K562 (cell line): ENCODE results near the gene ZDHHC18. TPM values are rescaled to one million over a fixed set of nuclear protein-coding genes. Genes with fewer than 3 reads are reported as not detected.

Experiments
- AFF1 ChIP-seq, 2 experiments: fragments of 450-650 bp; IDR thresholded peaks; 2 replicates each; pipeline ENCODE4 v1.6.1; 2018; ENCODE audit warnings: mild to moderate bottlenecking in 2 of 2, low read depth in 1 of 2; ENCODE audit not compliant: partially characterized antibody in 2 of 2
- CBX3 ChIP-seq, 2 experiments: IDR thresholded peaks; 1 replicate in 1 of 2; 2 replicates in 1 of 2; pipeline ENCODE4 v1.6.1; 2012; ENCODE audit warnings: inconsistent platforms in 2 of 2, low read length in 2 of 2, borderline replicate concordance in 1 of 2, control low read depth in 1 of 2
- CHD2 ChIP-seq: IDR thresholded peaks from 2 replicates; pipeline ENCODE4 v1.6.1; 2011; ENCODE audit warnings: low read depth, low read length
- EP300 ChIP-seq: IDR thresholded peaks from 2 replicates; pipeline ENCODE4 v1.6.1; 2012; ENCODE audit warnings: low read length, improper control_type of control experiment
- JUND ChIP-seq, 2 experiments: IDR thresholded peaks; 2 replicates in 1 of 2; 3 replicates in 1 of 2; pipeline ENCODE4 v1.6.1; 2011; ENCODE audit warnings: borderline replicate concordance in 2 of 2, low read depth in 2 of 2, low read length in 2 of 2, improper control_type of control experiment in 1 of 2, missing biosample characterization in 1 of 2, missing genetic modification characterization in 1 of 2, missing genetic modification reagents in 1 of 2
- KLF16 ChIP-seq: IDR thresholded peaks from 2 replicates; pipeline ENCODE4 v1.6.1; 2016; ENCODE audit warnings: antibody characterized with exemption
- MITF ChIP-seq: IDR thresholded peaks from 2 replicates; pipeline ENCODE4 v1.6.1; 2014; ENCODE audit warnings: antibody characterized with exemption
- MXI1 ChIP-seq: IDR thresholded peaks from 2 replicates; pipeline ENCODE4 v1.6.1; 2011; ENCODE audit warnings: low read depth, mild to moderate bottlenecking, improper control_type of control experiment, low read length
- NBN ChIP-seq: fragments of 450-650 bp; IDR thresholded peaks from 2 replicates; pipeline ENCODE4 v1.6.1; 2016; ENCODE audit warnings: low read depth, mild to moderate bottlenecking
- RBBP5 ChIP-seq: fragments of 200-600 bp; sonication (generic); IDR thresholded peaks from 2 replicates; pipeline ENCODE4 v1.6.1; 2012; ENCODE audit warnings: borderline replicate concordance, mild to moderate bottlenecking, low read length, control low read depth, inconsistent platforms; ENCODE audit not compliant: insufficient read depth, poor library complexity, severe bottlenecking
- SNAPC5 ChIP-seq: fragments of 250-450 bp; sonication (Bioruptor Pico); IDR thresholded peaks from 2 replicates; pipeline ENCODE4 v1.8.0; 2021; ENCODE audit warnings: moderate library complexity, mild to moderate bottlenecking, inconsistent platforms
- ZNF12 ChIP-seq: sonication (generic); formaldehyde crosslinking; IDR thresholded peaks from 2 replicates; pipeline ENCODE4 v1.4.0; 2020; ENCODE audit warnings: mild to moderate bottlenecking, missing genetic modification reagents
- ZNF133 ChIP-seq: fragments of 250-450 bp; sonication (Bioruptor Pico); IDR thresholded peaks from 2 replicates; pipeline ENCODE4 v1.4.0; 2020; ENCODE audit warnings: mild to moderate bottlenecking
- polyA plus RNA-seq, 8 experiments: library from polyadenylated mRNA; depleted of rRNA in 4 of 8; stranded (reverse) in 5 of 8; unstranded in 3 of 8; fragments of >200 nt; fragmentation: Nextera tagmentation in 2 of 8; fragmentation: Illumina TruSeq in 1 of 8; extraction: Ambion mirVana in 2 of 8; extraction: Trizol in 1 of 8; gene quantifications; 2 replicates each; pipeline versions ENCODE4 v1.2.1 to v1.2.3, GENCODE V29; 2011 to 2014; ENCODE audit warnings: inconsistent platforms in 1 of 8, missing spikeins in 1 of 8
- total RNA-seq, 7 experiments: library from RNA; depleted of rRNA in 6 of 7; stranded (reverse); fragments of >200 nt in 6 of 7; fragmentation: Illumina TruSeq in 2 of 7; extraction: Trizol in 2 of 7; gene quantifications; 2 replicates each; pipeline versions ENCODE4 v1.2.1 to v1.2.3, GENCODE V29; 2011 to 2021; ENCODE audit warnings: low replicate concordance in 1 of 7

The ZDHHC18 gene
- total and polyA plus RNA-seq, 9 of the 15 experiments (the other 6 are each of a cell fraction or from before 2014, with no cell fraction given) = 0.42 to 35.6 (median 15.8) TPM

- TF ChIP-seq RBBP5 (peak; percentile 13), ZNF133 (CRISPR knock-in tag) (no peak), EP300 (peak; percentile 58), KLF16 (no peak), SNAPC5 (CRISPR knock-in tag) (no peak), ZNF12 (CRISPR knock-in tag) (no peak), MITF (no peak), NBN (peak; percentile 71), CBX3 (IDR thresholded peaks at IDR 0.05; ENCODE audit: borderline replicate concordance in 1 of 2, low read length in 2 of 2) (no peak), AFF1 (IDR thresholded peaks at IDR 0.05; ENCODE audit: low read depth in 1 of 2, partially characterized antibody in 2 of 2) (peak in 1 of 2 experiments; percentile 53), CHD2 (no peak), MXI1 (no peak), JUND (IDR thresholded peaks at IDR 0.05; ENCODE audit: borderline replicate concordance, low read depth, low read length) (0 out of 2 replicates have a peak, but pooled peaks have one; percentile 58), JUND (tag; IDR thresholded peaks at IDR 0.05; ENCODE audit: borderline replicate concordance, low read depth, low read length) (peak; percentile 47; the same call in 2 of the 3 replicates)
These were observed 42.2 kb upstream of the ZDHHC18 start (continued) for GRCh38 chr1:26784023-26784871.
